ENCODE results near the gene ZFP36.

GRCh38 chr19:39388657-39389056 is 18.0 kb upstream of the ZFP36 start:
- TF ChIP-seq POLR2A (IDR thresholded peaks at IDR 0.05) (no peak), CTCF (IDR thresholded peaks at IDR 0.05) (no peak)

All from upper lobe of left lung (tissue), 4 donors.